GM18907 (cell line): ENCODE measurements around the gene SYNPR.
A peak's percentile ranks its signal among the peaks of the same experiment; 100 is the strongest.

Source experiments
- ATAC-seq: cut with Tn5 transposase; IDR thresholded peaks from one replicate; pipeline ENCODE4 v1.9.1; 2021; ENCODE audit warnings: mild to moderate bottlenecking, moderate library complexity; ENCODE audit not compliant: unreplicated experiment

Gene SYNPR

GRCh38 chr3:63462732-63463131 is 184.6 kb downstream of the SYNPR start:
- no peak for ATAC-seq

- ATAC-seq: no peak
These were observed 189.3 kb downstream of the SYNPR start for GRCh38 chr3:63467392-63467791.

DNA sequence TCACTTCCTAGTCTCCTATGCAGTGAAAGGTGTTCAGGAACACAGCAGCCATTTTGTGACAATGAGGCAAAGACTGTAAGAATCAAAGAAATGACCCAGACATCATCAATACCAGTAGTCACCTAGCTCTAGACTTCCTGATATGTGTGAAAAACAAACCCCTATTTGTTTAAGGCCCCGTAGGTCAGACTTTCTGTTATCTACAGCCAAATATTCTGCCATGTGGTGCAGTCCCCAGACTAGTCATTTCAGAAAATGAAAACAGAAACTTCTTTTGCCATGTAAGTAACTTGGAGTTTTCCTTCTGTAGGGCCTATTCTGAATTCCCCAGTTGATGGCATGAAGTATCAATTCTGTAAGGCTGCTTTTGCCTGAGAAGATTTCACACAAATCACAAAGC is 192.6 kb downstream of the SYNPR start:
- ATAC-seq: peak; percentile 79

GRCh38 chr3:63471781-63472180 is 193.7 kb downstream of the SYNPR start:
- ATAC-seq: no peak

DNA sequence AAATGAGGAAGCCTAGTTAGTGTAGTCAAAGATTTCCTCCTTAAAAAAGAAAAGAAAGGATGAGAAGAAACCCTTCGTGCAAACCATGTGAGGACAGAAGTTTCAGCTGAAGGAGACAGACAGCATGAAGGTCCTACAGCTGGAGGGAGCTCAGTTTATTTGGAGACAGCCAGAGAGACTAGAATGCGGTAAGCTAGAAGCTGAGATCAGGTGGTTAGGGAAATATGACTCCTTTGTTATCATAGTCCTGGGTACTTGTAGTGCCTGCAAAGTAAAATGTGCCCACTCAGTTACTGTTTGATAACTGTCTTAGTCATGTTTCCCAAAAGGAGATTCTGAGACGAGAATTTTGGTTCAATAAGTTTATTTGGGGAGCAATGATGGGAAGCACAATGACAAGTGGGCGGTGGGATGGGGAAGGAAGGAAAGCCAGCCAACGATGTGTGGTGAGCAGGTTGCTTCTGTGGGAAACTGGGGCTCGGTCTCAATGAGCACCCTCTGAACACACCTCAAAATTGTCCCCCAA is 195.6 kb downstream of the SYNPR start:
- no peak for ATAC-seq

DNA sequence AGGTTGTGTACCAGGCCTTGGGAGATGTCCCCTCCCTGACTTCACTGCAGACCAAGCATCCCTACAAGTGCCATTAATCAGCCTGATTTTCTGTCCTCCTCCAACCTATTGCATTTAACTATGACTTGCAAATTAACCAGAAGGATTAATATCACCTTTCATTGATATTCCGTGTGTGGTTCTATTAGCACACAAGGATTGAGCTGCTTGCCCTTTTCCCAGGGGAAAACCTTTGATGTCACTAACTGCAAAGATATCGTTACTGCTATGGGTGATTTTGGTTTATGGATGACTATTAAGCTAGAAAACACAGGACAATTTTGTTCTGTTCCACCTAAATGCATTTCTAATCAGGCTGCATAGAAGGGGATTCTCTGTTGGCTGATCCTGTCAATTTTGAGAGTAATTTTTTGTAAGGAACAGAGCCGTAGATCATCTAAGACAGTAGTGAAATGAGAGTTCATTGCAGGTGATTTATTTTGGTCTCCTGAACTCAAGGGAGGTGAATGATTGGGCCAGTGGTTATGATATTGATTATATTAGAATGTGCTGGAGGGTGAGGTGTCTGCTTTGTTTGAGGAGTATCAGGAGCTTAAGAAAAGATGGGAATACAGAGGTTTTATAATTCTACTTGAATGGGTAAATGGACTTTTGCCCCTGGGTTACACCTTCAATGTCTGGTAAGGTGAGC is 196.9 kb downstream of the SYNPR start:
- no peak for ATAC-seq

- ATAC-seq: no peak
These were observed 199.5 kb downstream of the SYNPR start for GRCh38 chr3:63477494-63478129.

DNA sequence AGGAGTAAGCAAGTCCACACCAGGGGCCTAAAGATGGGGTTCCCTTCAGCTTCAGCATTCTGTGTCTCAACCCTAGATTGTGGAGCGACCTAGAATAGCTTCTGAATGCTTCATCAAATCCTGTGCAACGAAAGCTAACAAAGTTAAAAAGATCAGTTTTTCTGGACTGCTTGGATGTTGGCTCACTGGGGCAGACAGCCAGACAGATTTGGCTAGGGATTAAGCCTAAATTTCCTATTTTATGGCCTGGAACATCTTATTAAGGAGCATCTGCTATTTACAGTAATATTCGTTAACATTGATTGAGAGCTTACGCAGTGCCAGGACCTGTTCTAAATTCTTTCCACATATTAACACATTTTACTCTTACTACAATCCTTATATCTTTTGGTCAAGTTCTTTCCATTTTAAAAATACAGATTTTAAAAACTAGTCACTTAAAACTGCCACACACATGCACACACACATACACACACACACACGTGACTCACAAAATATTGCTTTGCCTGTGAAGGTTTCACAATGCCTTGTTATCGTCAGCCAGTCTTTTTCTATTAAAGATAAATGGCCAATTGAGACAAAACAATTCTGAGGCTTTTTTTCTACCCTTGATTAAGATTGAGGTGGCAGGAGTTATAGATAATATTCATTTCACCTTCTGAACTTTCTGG is 201.0 kb downstream of the SYNPR start:
- no peak for ATAC-seq

- ATAC-seq: no peak
These were observed 201.5 kb downstream of the SYNPR start for GRCh38 chr3:63479661-63480035.

DNA sequence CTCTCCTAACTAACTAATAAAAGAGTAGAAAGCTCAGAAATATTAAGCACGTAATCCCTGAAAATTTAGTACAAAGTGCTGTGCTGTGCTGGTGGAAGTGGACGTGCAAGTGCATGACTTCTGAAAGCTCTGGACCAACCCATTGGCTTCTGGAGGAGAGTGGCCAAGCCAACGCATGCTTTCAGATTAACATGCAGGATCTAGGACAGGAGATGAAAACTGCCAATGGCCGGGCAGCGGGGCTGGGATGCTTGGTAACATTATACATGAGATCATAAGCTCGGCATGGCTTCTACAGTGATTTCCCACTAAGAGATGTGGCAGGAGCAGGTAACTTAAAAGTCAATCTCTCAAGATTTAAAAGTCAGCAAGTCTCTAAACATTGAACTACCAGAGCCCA is 203.5 kb downstream of the SYNPR start:
- ATAC-seq: no peak

- ATAC-seq: no peak
These were observed 204.2 kb downstream of the SYNPR start for GRCh38 chr3:63482341-63482740.

DNA sequence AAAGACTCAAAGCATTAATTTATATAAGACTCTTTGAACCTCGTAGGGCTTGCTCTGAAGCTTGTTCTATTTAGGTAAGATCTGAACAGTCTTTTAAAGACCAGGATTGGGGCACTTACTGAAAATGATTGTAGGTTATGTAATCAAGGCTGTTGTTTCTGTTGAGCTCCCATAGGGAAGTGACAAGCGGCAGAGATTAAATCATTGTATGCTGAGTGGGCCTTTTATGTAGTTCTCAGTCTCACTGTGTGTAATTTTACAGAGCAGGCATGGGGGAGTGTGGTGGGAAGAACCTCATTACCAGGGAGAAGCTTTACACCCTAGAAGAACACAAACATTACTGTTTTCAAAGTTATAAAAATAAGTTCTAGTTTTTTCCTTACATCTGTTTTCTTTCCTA is 214.4 kb downstream of the SYNPR start:
- no peak for ATAC-seq

GRCh38 chr3:63493101-63493500 is 215.0 kb downstream of the SYNPR start:
- ATAC-seq: no peak

DNA sequence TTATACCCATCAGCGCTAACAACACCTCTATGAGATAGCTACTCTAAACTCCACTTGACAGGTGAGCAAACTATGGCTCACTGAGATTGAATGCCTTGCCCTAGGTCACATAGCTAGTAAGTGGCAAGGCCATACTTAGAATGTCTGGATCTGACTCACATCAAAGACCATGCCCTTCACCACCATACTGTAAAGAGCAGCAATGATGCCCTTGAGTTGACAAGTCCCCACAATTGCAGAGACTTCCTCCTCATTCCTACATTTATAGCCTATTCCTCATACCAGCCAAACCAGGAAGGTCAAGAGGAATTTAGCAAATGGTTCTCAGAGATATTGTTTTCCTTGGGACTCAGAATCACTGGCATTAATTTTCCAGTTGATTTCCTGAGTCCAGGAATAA is 216.5 kb downstream of the SYNPR start:
- no peak for ATAC-seq

- no peak for ATAC-seq
These were observed 219.5 kb downstream of the SYNPR start for GRCh38 chr3:63497641-63498040.

GRCh38 chr3:63500196-63500595 is 222.1 kb downstream of the SYNPR start:
- no peak for ATAC-seq

- ATAC-seq: no peak
These were observed 230.2 kb downstream of the SYNPR start for GRCh38 chr3:63508305-63508704.

GRCh38 chr3:63508771-63509170 is 230.7 kb downstream of the SYNPR start:
- no peak for ATAC-seq

DNA sequence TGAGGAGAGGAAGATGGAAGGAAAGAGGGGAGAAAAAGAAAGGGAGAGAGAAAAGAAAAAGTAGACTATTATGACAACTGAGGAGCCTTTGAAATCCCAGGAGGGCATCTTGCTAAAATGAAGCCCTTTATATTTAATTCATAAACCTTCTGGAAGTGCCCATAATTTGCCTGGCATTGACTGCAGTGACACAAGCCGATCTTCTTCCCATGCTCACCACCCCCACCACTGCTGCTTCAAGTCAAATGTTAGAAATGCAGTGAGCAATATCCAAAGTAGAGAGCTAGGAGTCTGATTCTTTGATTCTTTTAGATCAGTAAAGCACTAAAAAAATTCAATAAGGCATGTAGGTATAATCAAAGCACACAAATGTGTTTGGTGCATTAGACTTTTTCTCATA is 235.7 kb downstream of the SYNPR start:
- ATAC-seq: no peak

DNA sequence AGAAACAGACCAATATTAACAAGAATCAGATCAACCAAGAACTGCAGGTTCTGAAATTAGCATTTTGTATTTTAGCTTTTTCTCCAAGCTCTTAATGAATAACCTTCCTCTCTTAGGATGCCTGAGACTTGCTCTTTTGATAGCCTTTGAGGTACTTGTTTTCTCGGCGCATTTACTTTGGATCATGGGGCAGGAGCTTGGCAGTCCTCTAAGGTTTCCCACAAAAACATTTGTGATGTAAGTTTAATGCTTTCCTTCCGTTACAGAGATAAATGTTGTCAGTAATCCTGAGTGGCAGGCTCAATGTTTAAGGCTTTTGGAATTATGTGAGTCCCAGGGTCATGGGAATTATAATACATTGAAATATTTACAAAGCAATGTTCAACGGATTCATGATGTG is 236.6 kb downstream of the SYNPR start:
- ATAC-seq: no peak

- ATAC-seq: no peak
These were observed 241.3 kb downstream of the SYNPR start for GRCh38 chr3:63519426-63519825.

GRCh38 chr3:63521657-63522056 is 243.5 kb downstream of the SYNPR start:
- no peak for ATAC-seq
